Skeletal muscle tissue (tissue), 4 donors: ENCODE results near the gene SKOR2. TPM values are rescaled to one million over a fixed set of nuclear protein-coding genes. Genes with fewer than 3 reads are reported as not detected.
"Not testable (repeated sequence)": the region's sequence is repeated elsewhere in the genome, so short reads cannot be mapped to it uniquely, and the experiment has no call there.

Experiments
- H3K27ac ChIP-seq: one replicate; pipeline ENCODE4 v1.7.0; 2013; ENCODE audit warnings: mild to moderate bottlenecking, low read depth, low read length, inconsistent platforms
- H3K27me3 ChIP-seq, 3 donors: one replicate each; pipeline ENCODE4 v1.7.0; 2013; ENCODE audit warnings: low read length in 3 of 3; ENCODE audit not compliant: control insufficient read depth in 3 of 3, insufficient read depth in 3 of 3
- H3K36me3 ChIP-seq, 3 donors: one replicate each; pipeline ENCODE4 v1.7.0; 2013; ENCODE audit warnings: low read length in 3 of 3; ENCODE audit not compliant: control insufficient read depth in 3 of 3, insufficient read depth in 3 of 3
- H3K4me1 ChIP-seq, 3 donors: one replicate each; pipeline ENCODE4 v1.7.0; 2013; ENCODE audit warnings: low read length in 3 of 3, mild to moderate bottlenecking in 3 of 3; ENCODE audit not compliant: control insufficient read depth in 3 of 3, insufficient read depth in 3 of 3
- H3K4me3 ChIP-seq, 3 donors: one replicate each; pipeline ENCODE4 v1.7.0; 2013; ENCODE audit warnings: low read length in 3 of 3
- H3K9ac ChIP-seq, 3 donors: one replicate each; pipeline ENCODE4 v1.7.0; 2013; ENCODE audit warnings: low read length in 3 of 3, mild to moderate bottlenecking in 3 of 3, moderate library complexity in 2 of 3, low read depth in 1 of 3
- H3K9me3 ChIP-seq, 3 donors: one replicate each; pipeline ENCODE4 v1.7.0; 2013; ENCODE audit warnings: low read length in 3 of 3; ENCODE audit not compliant: control insufficient read depth in 3 of 3
- total RNA-seq: library from RNA; depleted of rRNA; stranded (reverse); fragments of >200 nt; gene quantifications from one replicate; pipeline ENCODE4 v1.2.3, GENCODE V29; 2014
- donor health status: Osteomylitis.

SKOR2 gene
- total RNA-seq, 1 donor from 2014 or later = not detected

DNA sequence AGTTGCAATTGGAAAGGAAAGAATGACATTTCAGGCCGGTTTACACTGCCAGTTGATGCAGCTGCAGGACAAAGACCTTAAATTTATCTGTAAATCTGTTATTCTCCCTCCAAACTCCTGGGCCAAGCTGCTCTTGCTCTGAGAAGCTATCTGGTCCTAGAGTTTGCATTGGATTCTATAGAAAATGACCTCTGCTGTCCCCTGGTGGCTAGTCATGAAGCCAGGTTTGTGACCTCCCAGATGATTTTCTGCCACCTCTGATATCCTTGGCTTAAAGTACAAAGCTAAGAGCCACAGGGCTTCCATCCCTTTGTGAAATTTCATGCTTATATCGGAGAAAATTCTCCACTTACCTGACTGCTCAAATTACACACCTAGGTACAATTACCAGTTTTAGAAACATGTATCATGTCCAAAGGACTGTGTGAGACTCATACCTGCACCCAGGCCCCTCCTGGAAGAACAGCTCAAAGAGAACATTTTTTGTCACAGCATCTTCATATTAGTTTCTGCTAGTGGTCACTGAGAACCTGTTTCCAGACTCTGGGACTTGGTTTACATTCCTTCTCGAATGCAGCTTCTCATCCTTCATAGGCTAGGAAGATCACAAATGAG, 46.4 kb downstream of the SKOR2 start:
- H3K9me3 ChIP-seq = no peaks in the 10 kb centered on the region
- H3K4me1 ChIP-seq = no peaks in the 10 kb centered on the region
- no peak overlapping the region for H3K4me3 ChIP-seq
- H3K27ac ChIP-seq = no peak overlapping the region
- no peaks in the 10 kb centered on the region for H3K36me3 ChIP-seq
- no peak overlapping the region for H3K9ac ChIP-seq
- peaks cover 2 to 4% (median 4%) of the 10 kb centered on the region in 3 donors for H3K27me3 ChIP-seq

DNA sequence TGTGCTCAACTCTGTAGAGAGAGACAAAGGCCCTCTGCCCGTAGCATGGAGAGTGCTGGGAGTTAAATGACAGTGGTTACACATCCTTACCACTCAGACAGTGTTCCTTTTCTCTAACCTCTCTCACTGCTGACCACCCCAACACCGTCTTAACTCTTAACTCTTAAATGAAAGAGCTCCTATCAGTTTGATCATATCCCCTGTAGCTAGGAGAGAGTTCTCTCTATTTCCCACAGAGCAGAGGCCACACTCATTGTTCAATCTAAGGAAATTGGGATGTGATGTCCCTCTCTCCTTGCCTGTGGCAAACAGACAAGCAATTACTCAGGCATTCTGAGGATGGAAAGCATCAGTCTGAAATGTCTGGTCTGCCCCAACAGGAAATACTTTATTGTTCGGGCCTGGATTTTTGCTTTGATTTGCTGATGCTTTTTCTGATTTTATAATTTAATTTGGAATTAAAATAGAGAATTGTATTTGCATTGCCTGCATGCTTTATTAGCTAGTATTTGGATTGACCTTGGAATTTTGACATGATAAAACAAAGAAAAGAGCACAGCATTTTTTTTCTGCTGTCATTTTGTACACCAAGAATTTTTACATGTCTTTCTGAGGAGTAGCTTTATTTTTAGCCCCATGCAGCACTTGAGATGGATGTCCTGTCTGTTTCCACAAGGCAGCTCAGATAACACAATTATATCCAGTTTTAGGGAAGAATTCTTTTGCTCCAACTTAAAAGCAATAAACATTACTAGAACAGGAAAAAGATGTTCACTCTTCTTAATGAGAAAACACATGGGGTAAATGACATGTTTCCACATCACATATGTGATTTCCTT, 47.6 kb downstream of the SKOR2 start:
- H3K4me1 ChIP-seq = no peaks in the 10 kb centered on the region
- no peaks in the 10 kb centered on the region for H3K9me3 ChIP-seq
- peaks cover 0 to 2% (median 0%) of the 10 kb centered on the region in 3 donors for H3K27me3 ChIP-seq
- H3K36me3 ChIP-seq = no peaks in the 10 kb centered on the region
- H3K27ac ChIP-seq = no peak overlapping the region
- no peak overlapping the region for H3K4me3 ChIP-seq
- H3K9ac ChIP-seq = no peak overlapping the region

DNA sequence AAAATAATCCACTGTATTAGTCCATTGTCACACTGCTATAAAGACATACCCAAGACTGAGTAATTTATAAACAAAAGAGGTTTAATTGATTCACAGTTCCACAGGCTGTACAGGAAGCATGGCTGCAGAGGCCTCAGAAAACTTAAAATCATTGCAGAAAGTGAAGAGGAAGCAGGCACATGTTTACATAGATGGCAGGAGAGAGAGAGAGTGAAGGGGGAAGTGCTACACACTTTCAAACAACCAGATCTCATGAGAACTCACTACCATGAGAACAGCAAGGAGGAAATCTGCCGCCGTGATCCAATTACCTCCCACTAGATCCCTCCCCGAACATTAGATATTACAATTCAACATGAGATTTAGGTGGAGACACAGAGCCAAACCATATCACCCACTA, 55.5 kb downstream of the SKOR2 start:
- not testable (repeated sequence) for H3K9ac ChIP-seq, H3K4me3 ChIP-seq

DNA sequence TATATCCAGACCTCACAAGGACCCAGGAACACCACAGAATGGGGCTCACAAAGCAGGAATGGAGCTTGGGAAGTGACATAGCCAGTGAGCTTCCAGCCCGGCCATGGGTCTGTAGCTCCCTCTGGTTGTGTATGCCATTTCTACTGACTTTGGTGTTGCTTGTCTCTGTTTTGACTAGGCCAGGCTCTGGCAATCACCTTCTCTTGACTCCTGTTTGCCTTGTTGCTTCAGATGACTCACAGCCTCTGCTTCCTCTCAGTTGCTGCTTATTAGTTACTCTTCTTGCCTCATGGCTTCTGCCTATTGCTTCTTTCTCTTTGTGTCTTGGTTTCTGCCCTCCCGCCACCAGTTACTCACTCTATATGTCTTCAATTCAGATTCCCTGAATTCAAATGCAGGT, 59.5 kb downstream of the SKOR2 start:
- H3K36me3 ChIP-seq = no peaks in the 10 kb centered on the region
- no peaks in the 10 kb centered on the region for H3K4me1 ChIP-seq
- peaks cover 0 to 10% (median 5%) of the 10 kb centered on the region in 3 donors for H3K27me3 ChIP-seq
- no peak overlapping the region for H3K27ac ChIP-seq
- H3K9ac ChIP-seq = no peak overlapping the region
- no peaks in the 10 kb centered on the region for H3K9me3 ChIP-seq
- H3K4me3 ChIP-seq = no peak overlapping the region

More for the DNA sequence above, 55.5 kb downstream of the SKOR2 start:
- H3K4me1 ChIP-seq, H3K27me3 ChIP-seq, H3K36me3 ChIP-seq, H3K27ac ChIP-seq, H3K9me3 ChIP-seq: not testable (repeated sequence)

DNA sequence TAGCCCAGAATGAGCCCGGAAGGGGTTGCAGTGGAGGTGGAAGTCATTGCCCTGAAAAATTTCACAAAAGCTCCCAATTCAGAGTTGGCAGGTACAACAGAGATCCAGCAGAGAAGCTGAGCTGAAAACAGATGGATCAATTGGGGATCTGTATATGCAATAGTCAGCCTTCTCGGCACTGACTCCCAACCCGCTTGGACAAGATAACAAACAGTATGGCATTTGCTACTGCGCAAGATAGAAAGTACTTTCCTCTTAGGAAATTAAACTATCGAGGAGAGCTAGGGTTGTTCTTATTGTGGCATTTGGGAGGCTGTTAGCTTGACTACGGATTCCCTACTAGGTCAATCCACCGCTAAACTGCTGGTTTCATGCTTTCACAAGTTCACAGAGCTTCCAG, 63.7 kb downstream of the SKOR2 start:
- Histone ChIP-seq H3K9me3 (no peaks in the 10 kb centered on the region), H3K27me3 (peaks cover 0 to 5% (median 0%) of the 10 kb centered on the region in 3 donors), H3K9ac (no peak overlapping the region), H3K36me3 (no peaks in the 10 kb centered on the region), H3K4me3 (no peak overlapping the region), H3K27ac (no peak overlapping the region), H3K4me1 (no peaks in the 10 kb centered on the region)

DNA sequence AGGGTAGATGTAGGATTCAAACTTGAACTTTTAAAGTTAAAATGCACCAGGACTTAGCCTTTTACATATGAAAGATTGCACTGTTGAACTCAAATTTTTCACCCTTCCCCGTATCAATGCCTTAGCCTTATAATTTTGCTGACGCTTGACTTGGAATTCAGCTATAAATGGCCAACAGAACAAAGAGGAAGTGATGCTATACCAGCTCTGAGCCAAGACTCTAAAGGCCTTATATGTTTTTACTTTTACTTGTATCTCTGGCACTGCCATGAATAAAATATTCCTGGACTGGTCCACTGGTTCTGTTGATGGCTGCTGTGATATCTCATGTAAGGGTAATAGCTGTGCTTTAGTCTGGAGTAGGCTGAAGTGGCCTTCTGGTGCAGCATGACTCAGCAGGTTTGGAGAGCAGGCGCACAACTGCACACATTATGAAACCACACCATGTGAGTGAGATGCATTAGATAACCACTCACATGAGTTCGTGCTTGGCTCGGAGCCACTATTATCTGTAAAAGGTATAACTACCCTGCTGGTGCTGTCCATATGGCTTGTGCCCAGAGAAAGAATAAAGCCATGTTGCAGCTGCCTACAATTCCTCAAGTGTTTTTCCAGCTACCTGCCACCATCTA, 66.9 kb downstream of the SKOR2 start:
- H3K9ac ChIP-seq = no peak overlapping the region
- H3K4me1 ChIP-seq = no peaks in the 10 kb centered on the region
- H3K27ac ChIP-seq = no peak overlapping the region
- H3K9me3 ChIP-seq = no peaks in the 10 kb centered on the region
- H3K27me3 ChIP-seq = peaks cover 0 to 5% (median 0%) of the 10 kb centered on the region in 3 donors
- H3K36me3 ChIP-seq = no peaks in the 10 kb centered on the region
- H3K4me3 ChIP-seq = no peak overlapping the region

DNA sequence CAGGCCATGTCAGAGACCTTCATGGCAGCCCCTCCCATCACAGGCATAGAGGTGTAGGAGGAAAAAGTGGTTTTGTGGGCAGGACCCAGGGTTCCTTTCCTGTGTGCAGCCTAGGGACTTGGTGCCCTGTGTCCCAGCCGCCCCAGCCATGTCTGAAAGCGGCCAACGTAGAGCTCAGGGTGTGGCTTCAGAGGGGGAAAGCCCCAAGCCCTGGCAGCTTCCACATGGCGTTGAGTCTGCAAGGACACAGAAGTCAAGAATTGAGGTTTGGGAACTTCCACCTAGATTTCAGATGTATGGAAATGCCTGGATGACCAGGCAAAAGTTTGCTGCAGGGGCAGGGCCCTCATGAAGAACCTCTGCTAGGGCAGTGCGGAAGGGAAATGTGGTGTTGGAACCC, 69.3 kb downstream of the SKOR2 start:
- not testable (repeated sequence) for H3K27me3 ChIP-seq, H3K9ac ChIP-seq, H3K9me3 ChIP-seq, H3K4me1 ChIP-seq, H3K4me3 ChIP-seq, H3K36me3 ChIP-seq, H3K27ac ChIP-seq

DNA sequence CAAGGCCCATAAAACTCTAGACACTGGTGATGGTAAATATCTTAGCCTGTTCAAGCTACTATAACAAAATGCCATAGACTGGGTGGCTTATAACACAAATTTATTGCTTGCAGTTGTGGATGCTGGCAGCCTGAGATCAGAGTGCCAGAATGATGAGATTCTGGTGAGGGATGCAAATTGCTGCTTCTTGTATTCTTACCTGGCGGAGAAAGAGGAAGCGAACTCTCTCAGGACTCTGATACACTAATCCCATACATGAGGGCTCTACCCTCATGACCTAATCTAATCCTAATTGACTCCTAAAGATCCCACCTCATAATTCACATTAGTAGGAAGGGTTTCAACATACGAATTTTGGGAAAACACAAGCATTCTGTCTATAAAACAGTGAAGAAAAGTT, 70.7 kb downstream of the SKOR2 start:
- Histone ChIP-seq H3K36me3 (no peaks in the 10 kb centered on the region), H3K9me3 (no peaks in the 10 kb centered on the region), H3K27me3 (no peaks in the 10 kb centered on the region), H3K4me3 (no peak overlapping the region), H3K9ac (no peak overlapping the region), H3K27ac (no peak overlapping the region), H3K4me1 (no peaks in the 10 kb centered on the region)

DNA sequence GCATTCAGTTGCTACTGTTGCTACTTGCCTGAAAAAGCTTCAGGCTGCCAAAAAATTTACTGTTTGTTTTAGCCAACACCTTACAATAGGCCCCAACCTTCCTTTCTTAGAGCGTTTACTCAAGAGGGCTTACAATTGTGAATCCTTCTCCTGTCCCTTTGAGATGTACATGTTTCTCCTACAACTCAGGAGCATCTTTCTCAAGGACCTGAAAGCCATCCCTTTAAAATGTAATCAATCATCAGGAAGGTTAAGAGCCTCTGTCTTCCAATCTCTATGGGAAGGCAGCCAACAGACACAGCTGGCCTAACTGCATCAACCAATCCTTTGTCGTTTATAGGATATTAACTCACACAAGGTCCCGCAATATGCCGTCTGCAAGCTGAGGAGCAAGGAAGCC, 71.9 kb downstream of the SKOR2 start:
- H3K4me3 ChIP-seq = no peak overlapping the region
- no peaks in the 10 kb centered on the region for H3K27me3 ChIP-seq
- H3K36me3 ChIP-seq = no peaks in the 10 kb centered on the region
- no peak overlapping the region for H3K27ac ChIP-seq
- peaks cover 8 to 9% (median 8%) of the 10 kb centered on the region in 3 donors for H3K4me1 ChIP-seq
- no peaks in the 10 kb centered on the region for H3K9me3 ChIP-seq
- H3K9ac ChIP-seq = no peak overlapping the region
